NB4 (cell line): ENCODE measurements around the gene NAALADL2.

Source experiments
- POLR2A ChIP-seq: IDR thresholded peaks from 2 replicates; pipeline ENCODE4 v1.6.1; 2011; ENCODE audit warnings: mild to moderate bottlenecking; ENCODE audit not compliant: insufficient read length; ENCODE audit errors: extremely low read depth
- TF ChIP-seq, protein P1 (sequence below): IDR thresholded peaks from one replicate; pipeline ENCODE4 v1.5.1; 2012; ENCODE audit warnings: low read depth, low read length

DNA sequence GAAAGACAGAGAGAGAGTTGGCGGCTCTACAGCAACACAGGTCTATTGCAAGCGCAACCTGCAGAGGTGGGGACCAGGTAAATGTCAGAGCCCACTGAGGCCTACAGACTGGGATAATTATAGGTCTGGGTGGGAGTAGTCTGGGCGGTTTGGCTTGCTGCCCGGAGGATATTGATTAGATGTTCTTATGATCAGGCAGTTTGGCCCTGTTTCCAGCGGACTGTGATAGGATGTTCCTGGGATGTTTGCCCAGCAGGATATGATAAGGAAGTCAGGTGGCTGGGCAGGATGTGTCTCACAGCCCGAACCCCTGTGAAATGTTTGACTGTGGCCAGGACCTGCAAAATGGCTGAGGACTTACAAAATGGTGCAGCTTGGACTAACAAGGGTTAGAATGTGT, 364.9 kb downstream of the NAALADL2 start:
- TF ChIP-seq, protein P1, sequence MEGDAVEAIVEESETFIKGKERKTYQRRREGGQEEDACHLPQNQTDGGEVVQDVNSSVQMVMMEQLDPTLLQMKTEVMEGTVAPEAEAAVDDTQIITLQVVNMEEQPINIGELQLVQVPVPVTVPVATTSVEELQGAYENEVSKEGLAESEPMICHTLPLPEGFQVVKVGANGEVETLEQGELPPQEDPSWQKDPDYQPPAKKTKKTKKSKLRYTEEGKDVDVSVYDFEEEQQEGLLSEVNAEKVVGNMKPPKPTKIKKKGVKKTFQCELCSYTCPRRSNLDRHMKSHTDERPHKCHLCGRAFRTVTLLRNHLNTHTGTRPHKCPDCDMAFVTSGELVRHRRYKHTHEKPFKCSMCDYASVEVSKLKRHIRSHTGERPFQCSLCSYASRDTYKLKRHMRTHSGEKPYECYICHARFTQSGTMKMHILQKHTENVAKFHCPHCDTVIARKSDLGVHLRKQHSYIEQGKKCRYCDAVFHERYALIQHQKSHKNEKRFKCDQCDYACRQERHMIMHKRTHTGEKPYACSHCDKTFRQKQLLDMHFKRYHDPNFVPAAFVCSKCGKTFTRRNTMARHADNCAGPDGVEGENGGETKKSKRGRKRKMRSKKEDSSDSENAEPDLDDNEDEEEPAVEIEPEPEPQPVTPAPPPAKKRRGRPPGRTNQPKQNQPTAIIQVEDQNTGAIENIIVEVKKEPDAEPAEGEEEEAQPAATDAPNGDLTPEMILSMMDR: no peak
- TF ChIP-seq POLR2A: no peak
